Left ventricle myocardium inferior (tissue), 1 donor: ENCODE data around the gene RAB3C. TPM values are rescaled to one million over a fixed set of nuclear protein-coding genes. Genes with fewer than 3 reads are reported as not detected.

ENCODE experiments used
- DNase-seq: peaks from one replicate; pipeline ENCODE4 v3.0.0-alpha.2; 2020
- H3K27ac ChIP-seq: fragments of 200-600 bp; replicated peaks from 2 replicates; pipeline ENCODE4 v1.8.0; 2021
- H3K27me3 ChIP-seq: fragments of 200-600 bp; 2 replicates; pipeline ENCODE4 v1.8.0; 2021; ENCODE audit warnings: low read depth
- H3K36me3 ChIP-seq: fragments of 200-600 bp; 2 replicates; pipeline ENCODE4 v1.8.0; 2021
- H3K4me1 ChIP-seq: fragments of 200-600 bp; 2 replicates; pipeline ENCODE4 v1.8.0; 2021
- H3K4me3 ChIP-seq: fragments of 200-600 bp; 2 replicates; pipeline ENCODE4 v1.8.0; 2021; ENCODE audit warnings: mild to moderate bottlenecking, moderate library complexity
- H3K9me3 ChIP-seq: fragments of 200-600 bp; replicated peaks from 2 replicates; pipeline ENCODE4 v1.8.0; 2021
- CTCF ChIP-seq: fragments of 200-600 bp; IDR thresholded peaks from 2 replicates; pipeline ENCODE4 v1.8.0; 2021; ENCODE audit warnings: antibody characterized with exemption, mild to moderate bottlenecking, borderline replicate concordance
- intact Hi-C: fragments of 100-400 bp; cut with micrococcal nuclease; formaldehyde crosslinking; loops from one replicate; pipeline ENCODE4 v1.11.0; 2022
- total RNA-seq: library from RNA; stranded (reverse); fragmentation: NEBNext Ultra II Directional; extraction: Animal tissue kit (Norgen Biotek cat#: 25700); gene quantifications from one replicate; pipeline ENCODE4 v1.2.1, GENCODE V29; 2021
- donor health status: DM: no; HTN: yes; CAD: no; lungs with severe emphysema.

Gene RAB3C
- total RNA-seq, 1 donor from 2014 or later = 1.2 TPM

- no peak overlapping the region for H3K4me3 ChIP-seq
- DNase-seq = no peak
- TF ChIP-seq CTCF = no peak
- H3K36me3 ChIP-seq = no peaks in the 10 kb centered on the region
- peaks cover 31% of the 10 kb centered on the region for H3K27me3 ChIP-seq
- intact Hi-C loops = no loop called here
- peaks cover 18% of the 10 kb centered on the region for H3K9me3 ChIP-seq
- H3K27ac ChIP-seq = no peak overlapping the region
- no peaks in the 10 kb centered on the region for H3K4me1 ChIP-seq
Measured at GRCh38 chr5:58844395-58844794, 261.5 kb downstream of the RAB3C start.

GRCh38 chr5:58847041-58847440 is 264.2 kb downstream of the RAB3C start:
- intact Hi-C loops = no loop called here

GRCh38 chr5:58849223-58849622 is 266.3 kb downstream of the RAB3C start:
- Histone ChIP-seq H3K27ac (no peak overlapping the region), H3K36me3 (no peaks in the 10 kb centered on the region), H3K9me3 (no peaks in the 10 kb centered on the region), H3K4me1 (no peaks in the 10 kb centered on the region), H3K27me3 (peaks cover 49% of the 10 kb centered on the region), H3K4me3 (no peak overlapping the region)
- intact Hi-C loops = no loop called here
- TF ChIP-seq CTCF = no peak
- no peak for DNase-seq

More at GRCh38 chr5:58847041-58847440, 264.2 kb downstream of the RAB3C start:
- no peak for DNase-seq
- Histone ChIP-seq H3K4me3 (no peak overlapping the region), H3K27me3 (peaks cover 49% of the 10 kb centered on the region), H3K9me3 (no peaks in the 10 kb centered on the region), H3K27ac (no peak overlapping the region), H3K36me3 (no peaks in the 10 kb centered on the region), H3K4me1 (no peaks in the 10 kb centered on the region)
- no peak for TF ChIP-seq CTCF

- H3K4me1 ChIP-seq = no peaks in the 10 kb centered on the region
- H3K9me3 ChIP-seq = no peaks in the 10 kb centered on the region
- no peak overlapping the region for H3K27ac ChIP-seq
- no peak for DNase-seq
- TF ChIP-seq CTCF = peak; percentile 66
- no peaks in the 10 kb centered on the region for H3K36me3 ChIP-seq
- intact Hi-C loops = loop anchor here (2.0 kb wide), 1 partner anchor 351 kb away; no protein-coding TSS in a partner anchor
- no peak overlapping the region for H3K4me3 ChIP-seq
- H3K27me3 ChIP-seq = peaks cover 49% of the 10 kb centered on the region
Measured at GRCh38 chr5:58849921-58850667, 267.2 kb downstream of the RAB3C start.

- no peak overlapping the region for H3K27ac ChIP-seq
- peaks cover 44% of the 10 kb centered on the region for H3K27me3 ChIP-seq
- H3K4me1 ChIP-seq = no peaks in the 10 kb centered on the region
- TF ChIP-seq CTCF = no peak
- H3K9me3 ChIP-seq = no peaks in the 10 kb centered on the region
- H3K36me3 ChIP-seq = no peaks in the 10 kb centered on the region
- intact Hi-C loops = loop anchor here (2.0 kb wide), 1 partner anchor 352 kb away; no protein-coding TSS in a partner anchor
- DNase-seq = no peak
- H3K4me3 ChIP-seq = no peak overlapping the region
Measured at GRCh38 chr5:58851153-58851552, 268.3 kb downstream of the RAB3C start.
